Prostate gland (tissue), 2 donors: ENCODE measurements around the gene TFAP2A. TPM values are rescaled to one million over a fixed set of nuclear protein-coding genes. Genes with fewer than 3 reads are reported as not detected.

Experiments
- DNase-seq: peaks from one replicate; pipeline ENCODE4 v3.0.0-alpha.2; 2019; ENCODE audit warnings: low spot score
- H3K27ac ChIP-seq, 2 donors: fragments of 200-600 bp; sonication (generic); 2 replicates each; pipeline ENCODE4 v1.5.1; 2017 to 2019
- H3K27me3 ChIP-seq: fragments of 200-600 bp; sonication (generic); replicated peaks from 2 replicates; pipeline ENCODE4 v1.5.1; 2019; ENCODE audit not compliant: insufficient read depth
- H3K36me3 ChIP-seq, 2 donors: fragments of 200-600 bp; sonication (generic); 1 replicate in 1 of 2; 2 replicates in 1 of 2; pipeline versions ENCODE4 v1.5.1 to v1.8.1; 2017 to 2019
- H3K4me1 ChIP-seq: fragments of 200-600 bp; sonication (generic); replicated peaks from 2 replicates; pipeline ENCODE4 v1.5.1; 2019
- H3K4me3 ChIP-seq, 2 donors: fragments of 200-600 bp; sonication (generic); 2 replicates each; pipeline ENCODE4 v1.5.1; 2017 to 2019
- H3K9me3 ChIP-seq: fragments of 200-600 bp; sonication (generic); 2 replicates; pipeline ENCODE4 v1.5.1; 2017
- CTCF ChIP-seq, 4 experiments: fragments of 200-600 bp in 2 of 4; fragments of 450-650 bp in 2 of 4; sonication (generic) in 2 of 4; IDR thresholded peaks; 1 replicate in 3 of 4; 2 replicates in 1 of 4; pipeline ENCODE4 v1.5.1; 2016 to 2019; ENCODE audit warnings: antibody characterized with exemption in 4 of 4, mild to moderate bottlenecking in 2 of 4, moderate library complexity in 2 of 4
- POLR2A ChIP-seq: fragments of 450-650 bp; IDR thresholded peaks from one replicate; pipeline ENCODE4 v1.6.1; 2016; ENCODE audit warnings: antibody characterized with exemption, mild to moderate bottlenecking
- POLR2AphosphoS5 ChIP-seq: sonication (generic); formaldehyde crosslinking; IDR thresholded peaks from one replicate; pipeline ENCODE4 v1.6.1; 2017; ENCODE audit warnings: antibody characterized with exemption
- WGBS: methylation state at CpG from one replicate; pipeline ENCODE4 v1.1.5; 2018; 5-methylcytosine and 5-hydroxymethylcytosine counted together
- intact Hi-C: fragments of 100-400 bp; cut with DNase I; formaldehyde crosslinking; loops from one replicate; pipeline ENCODE4 v1.14.2; 2022
- total RNA-seq, 2 donors: library from RNA; depleted of rRNA; stranded (reverse); fragments of >200 nt; gene quantifications; one replicate each; pipeline ENCODE4 v1.1.0, GENCODE V29; 2016

The TFAP2A gene
- total RNA-seq, 2 donors from 2014 or later = 16.0 to 20.4 TPM

- TF ChIP-seq POLR2AphosphoS5 (no peak), CTCF (IDR thresholded peaks at IDR 0.05) (no peak), POLR2A (no peak)
- WGBS = 48% methylated on average over 8 of the region's 8 CpGs
- no peaks in the 10 kb centered on the region for H3K36me3 ChIP-seq
- H3K4me3 ChIP-seq = no peak overlapping the region
- H3K27me3 ChIP-seq = no peaks in the 10 kb centered on the region
- no peak for DNase-seq
- intact Hi-C loops = no loop called here
- no peaks in the 10 kb centered on the region for H3K9me3 ChIP-seq
- no peaks in the 10 kb centered on the region for H3K4me1 ChIP-seq
- no peak overlapping the region for H3K27ac ChIP-seq
Observed at GRCh38 chr6:10395171-10395703, 19.6 kb downstream of the TFAP2A start.

- DNase-seq = no peak
- peaks cover 5% of the 10 kb centered on the region for H3K27me3 ChIP-seq
- H3K9me3 ChIP-seq = no peaks in the 10 kb centered on the region
- no peak for TF ChIP-seq POLR2AphosphoS5
- no peak for TF ChIP-seq CTCF (IDR thresholded peaks at IDR 0.05)
- TF ChIP-seq POLR2A = no peak
- no peaks in the 10 kb centered on the region for H3K36me3 ChIP-seq
- no peak overlapping the region for H3K4me3 ChIP-seq
- no peaks in the 10 kb centered on the region for H3K4me1 ChIP-seq
- no peak overlapping the region for H3K27ac ChIP-seq
- intact Hi-C loops = no loop called here
- 45% methylated on average over 8 of the region's 8 CpGs for WGBS
Observed at GRCh38 chr6:10393544-10394225, 21.2 kb downstream of the TFAP2A start.

GRCh38 chr6:10391799-10392198 lies 23.1 kb downstream of the TFAP2A start:
- intact Hi-C loops = no loop called here
- Histone ChIP-seq H3K4me3 (no peak overlapping the region), H3K9me3 (no peaks in the 10 kb centered on the region), H3K27ac (no peak overlapping the region), H3K27me3 (peaks cover 5% of the 10 kb centered on the region), H3K4me1 (no peaks in the 10 kb centered on the region), H3K36me3 (no peaks in the 10 kb centered on the region)
- no peak for TF ChIP-seq POLR2AphosphoS5
- TF ChIP-seq POLR2A = no peak
- no peak for TF ChIP-seq CTCF (IDR thresholded peaks at IDR 0.05)
- no peak for DNase-seq
- 53% methylated on average over 10 of the region's 10 CpGs for WGBS

GRCh38 chr6:10391299-10391630 lies 23.6 kb downstream of the TFAP2A start:
- H3K36me3 ChIP-seq = no peaks in the 10 kb centered on the region
- WGBS = 41% methylated on average over 8 of the region's 10 CpGs
- H3K27me3 ChIP-seq = peaks cover 5% of the 10 kb centered on the region
- H3K4me3 ChIP-seq = no peak overlapping the region
- intact Hi-C loops = no loop called here
- no peaks in the 10 kb centered on the region for H3K9me3 ChIP-seq
- no peak for TF ChIP-seq POLR2A
- TF ChIP-seq POLR2AphosphoS5 = no peak
- no peak for TF ChIP-seq CTCF (IDR thresholded peaks at IDR 0.05)
- no peak overlapping the region for H3K27ac ChIP-seq
- DNase-seq = no peak
- no peaks in the 10 kb centered on the region for H3K4me1 ChIP-seq
